ENCODE results near the gene DFFA. TPM values are rescaled to one million over a fixed set of nuclear protein-coding genes. Genes with fewer than 3 reads are reported as not detected.
"Not testable (repeated sequence)": the region's sequence is repeated elsewhere in the genome, so short reads cannot be mapped to it uniquely, and the experiment has no call there.

The DFFA gene
- total RNA-seq, 1 donor from 2014 or later = 31.6 TPM

GRCh38 chr1:10428984-10429383 lies 43.3 kb downstream of the DFFA start:
- no peak for ATAC-seq

DNA sequence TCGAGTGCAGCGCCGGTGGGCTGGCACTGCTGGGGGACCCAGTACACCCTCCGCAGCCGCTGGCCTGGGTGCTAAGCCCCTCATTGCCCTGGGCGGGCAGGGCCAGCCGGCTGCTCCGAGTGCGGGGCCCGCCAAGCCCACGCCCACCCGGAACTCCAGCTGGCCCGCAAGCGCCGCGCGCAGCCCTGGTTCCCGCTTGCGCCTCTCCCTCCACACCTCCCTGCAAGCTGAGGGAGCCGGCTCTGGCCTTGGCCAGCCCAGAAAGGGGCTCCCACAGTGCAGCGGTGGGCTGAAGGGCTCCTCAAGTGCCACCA lies 45.8 kb downstream of the DFFA start:
- not testable (repeated sequence) for ATAC-seq

- ATAC-seq = not testable (repeated sequence)
Observed at GRCh38 chr1:10425826-10426534, 46.3 kb downstream of the DFFA start.

DNA sequence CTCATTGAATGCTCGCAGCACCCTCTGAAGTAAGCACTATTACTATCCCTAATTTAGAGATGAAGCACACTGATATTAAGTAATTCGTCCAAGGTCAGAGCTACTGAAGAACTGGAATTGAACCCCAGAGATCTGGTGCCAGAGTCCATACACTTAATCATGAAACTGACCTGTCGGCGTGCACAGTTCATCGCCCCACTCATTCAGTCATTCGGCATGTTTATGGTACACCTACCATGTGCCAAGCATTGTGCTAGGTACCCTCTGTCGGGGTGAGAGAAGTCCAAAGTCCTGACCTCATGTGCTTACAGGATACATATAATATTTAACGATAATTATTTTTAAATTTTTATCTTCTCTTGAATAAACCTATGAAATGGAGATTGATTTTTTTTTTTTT lies 47.7 kb downstream of the DFFA start:
- ATAC-seq = no peak

- ATAC-seq = peak; percentile 14
Observed at GRCh38 chr1:10424034-10424433, 48.3 kb downstream of the DFFA start.

GRCh38 chr1:10421637-10422036 lies 50.7 kb downstream of the DFFA start:
- no peak for ATAC-seq

DNA sequence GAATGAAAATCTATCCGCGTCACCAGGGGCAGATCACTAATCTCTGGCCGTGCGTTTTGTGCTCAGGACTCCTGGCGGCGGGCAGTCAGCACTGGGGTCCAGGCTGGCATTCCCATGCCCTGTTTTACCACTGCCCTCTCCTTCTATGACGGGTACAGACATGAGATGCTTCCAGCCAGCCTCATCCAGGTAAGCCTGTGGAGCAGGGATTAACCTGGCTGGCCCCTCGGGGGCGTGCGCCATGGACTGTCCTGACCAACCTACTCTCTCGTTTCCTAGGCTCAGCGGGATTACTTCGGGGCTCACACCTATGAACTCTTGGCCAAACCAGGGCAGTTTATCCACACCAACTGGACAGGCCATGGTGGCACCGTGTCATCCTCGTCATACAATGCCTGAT lies 53.0 kb downstream of the DFFA start:
- peak; percentile 4 for ATAC-seq

- not testable (repeated sequence) for ATAC-seq
Observed at GRCh38 chr1:10418741-10419140, 53.6 kb downstream of the DFFA start.

GRCh38 chr1:10415967-10416366 lies 56.4 kb downstream of the DFFA start:
- ATAC-seq = not testable (repeated sequence)

GRCh38 chr1:10415211-10415930 lies 57.0 kb downstream of the DFFA start:
- ATAC-seq = peak; percentile 92

- ATAC-seq = no peak
Observed at GRCh38 chr1:10407201-10407600, 65.1 kb downstream of the DFFA start.

Other genes starting within 250 kb of the DFFA start
- 581 TPM for gene PGD, start 73.5 kb downstream of the DFFA start, total RNA-seq
- 11.8 TPM for gene CENPS, start 42.1 kb downstream of the DFFA start, total RNA-seq
- 0.28 TPM for gene CORT, start 22.5 kb downstream of the DFFA start, total RNA-seq
- gene PEX14, start 2.4 kb upstream of the DFFA start, total RNA-seq = 16.2 TPM

Data from esophagus mucosa (tissue), 1 donor.